Stomach (tissue), 4 donors: ENCODE data around the gene MCRIP1.

ENCODE experiments used
- CTCF ChIP-seq, 7 experiments: fragments of 450-650 bp in 4 of 7; fragments of 200-600 bp in 3 of 7; sonication (generic) in 3 of 7; IDR thresholded peaks; one replicate each; pipeline ENCODE4 v1.5.1; 2016 to 2019; ENCODE audit warnings: antibody characterized with exemption in 7 of 7, control low read depth in 2 of 7, mild to moderate bottlenecking in 1 of 7
- POLR2A ChIP-seq, 4 donors: fragments of 450-650 bp; IDR thresholded peaks; one replicate each; pipeline ENCODE4 v1.6.1; 2016; ENCODE audit warnings: antibody characterized with exemption in 4 of 4, control low read depth in 2 of 4, mild to moderate bottlenecking in 1 of 4, moderate library complexity in 1 of 4

GRCh38 chr17:81807839-81808238 lies 25.3 kb downstream of the MCRIP1 start:
- TF ChIP-seq CTCF (IDR thresholded peaks at IDR 0.05) (no peak), POLR2A (IDR thresholded peaks at IDR 0.05) (no peak)
